GM12891 (cell line): ENCODE results near the gene TRIM65.
A peak's percentile ranks its signal among the peaks of the same experiment; 100 is the strongest.

Experiments
- PAX5 ChIP-seq: IDR thresholded peaks from 2 replicates; pipeline ENCODE4 v1.6.1; 2011; ENCODE audit warnings: low read length, moderate library complexity, mild to moderate bottlenecking; ENCODE audit not compliant: insufficient read depth, severe bottlenecking
- POLR2A ChIP-seq: IDR thresholded peaks from 2 replicates; pipeline ENCODE4 v1.6.1; 2011; ENCODE audit warnings: low read depth, low read length, control low read depth
- POLR2AphosphoS5 ChIP-seq: IDR thresholded peaks from 2 replicates; pipeline ENCODE4 v1.6.1; 2011; ENCODE audit warnings: low read depth, low read length, control low read depth
- SPI1 ChIP-seq: IDR thresholded peaks from 2 replicates; pipeline ENCODE4 v1.6.1; 2011; ENCODE audit warnings: low read depth, low read length, control low read depth
- TAF1 ChIP-seq: IDR thresholded peaks from 2 replicates; pipeline ENCODE4 v1.6.1; 2011; ENCODE audit warnings: low read depth, low read length, control low read depth

GRCh38 chr17:75940727-75941441 is 44.1 kb upstream of the TRIM65 start, which contains the start of gene FBF1:
- peak; percentile 74 for TF ChIP-seq POLR2A
- TF ChIP-seq POLR2AphosphoS5: peak; percentile 51; the same call in 1 of the 2 replicates
- no peak for TF ChIP-seq TAF1
- TF ChIP-seq SPI1: no peak
- no peak for TF ChIP-seq PAX5
